DND-41 (cell line): ENCODE data around the gene PTPRG.

Experiments
- CTCF ChIP-seq: IDR thresholded peaks from 2 replicates; pipeline ENCODE4 v1.5.1; 2012; ENCODE audit warnings: borderline replicate concordance, low read length, moderate library complexity, mild to moderate bottlenecking; ENCODE audit not compliant: poor library complexity, severe bottlenecking; ENCODE audit errors: extremely low read depth
- EZH2 ChIP-seq: IDR thresholded peaks from 3 replicates; pipeline ENCODE4 v1.6.1; 2012; ENCODE audit warnings: borderline replicate concordance, low read depth, mild to moderate bottlenecking, moderate library complexity, low read length, inconsistent platforms; ENCODE audit not compliant: severe bottlenecking

- no peak for TF ChIP-seq CTCF
- TF ChIP-seq EZH2: no peak
Measured at GRCh38 chr3:62175161-62175560, 613.8 kb downstream of the PTPRG start.
